ENCODE measurements around the gene CSNK1G1. TPM values are rescaled to one million over a fixed set of nuclear protein-coding genes. Genes with fewer than 3 reads are reported as not detected.

The CSNK1G1 gene
- total RNA-seq, 2 experiments from 2014 or later: 16.7 to 20.4 TPM

DNA sequence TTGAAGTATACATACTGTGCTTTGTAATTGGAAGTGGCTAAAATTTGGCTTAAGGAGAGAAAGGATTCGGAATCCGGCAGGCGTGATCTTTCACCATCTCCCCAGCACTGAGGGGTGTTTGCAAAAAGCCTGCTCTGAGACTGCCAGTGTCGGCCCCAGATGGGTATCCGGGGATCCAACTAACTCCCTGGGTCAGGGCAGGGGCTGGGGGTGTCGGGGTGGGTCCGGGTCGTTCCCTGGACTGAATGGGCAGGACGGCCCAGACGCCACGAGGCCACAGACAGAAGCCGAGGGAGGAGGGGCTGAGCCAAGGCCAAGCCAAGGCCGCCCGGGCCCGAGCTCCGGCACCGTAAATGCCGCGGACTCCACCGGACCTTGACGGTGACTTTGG is 193.5 kb downstream of the CSNK1G1 start:
- Mint-ChIP-seq H3K36me3 (ENCODE audit: low read depth) (peaks cover 29% of the 10 kb centered on the region), H3K27me3 (no peaks in the 10 kb centered on the region), H3K27ac (peak overlapping the region; percentile 90), H3K4me3 (peak overlapping the region; percentile 90), H3K4me1 (ENCODE audit: low read depth) (peaks cover 45% of the 10 kb centered on the region), H3K9me3 (no peaks in the 10 kb centered on the region)
- TF ChIP-seq, protein P1, sequence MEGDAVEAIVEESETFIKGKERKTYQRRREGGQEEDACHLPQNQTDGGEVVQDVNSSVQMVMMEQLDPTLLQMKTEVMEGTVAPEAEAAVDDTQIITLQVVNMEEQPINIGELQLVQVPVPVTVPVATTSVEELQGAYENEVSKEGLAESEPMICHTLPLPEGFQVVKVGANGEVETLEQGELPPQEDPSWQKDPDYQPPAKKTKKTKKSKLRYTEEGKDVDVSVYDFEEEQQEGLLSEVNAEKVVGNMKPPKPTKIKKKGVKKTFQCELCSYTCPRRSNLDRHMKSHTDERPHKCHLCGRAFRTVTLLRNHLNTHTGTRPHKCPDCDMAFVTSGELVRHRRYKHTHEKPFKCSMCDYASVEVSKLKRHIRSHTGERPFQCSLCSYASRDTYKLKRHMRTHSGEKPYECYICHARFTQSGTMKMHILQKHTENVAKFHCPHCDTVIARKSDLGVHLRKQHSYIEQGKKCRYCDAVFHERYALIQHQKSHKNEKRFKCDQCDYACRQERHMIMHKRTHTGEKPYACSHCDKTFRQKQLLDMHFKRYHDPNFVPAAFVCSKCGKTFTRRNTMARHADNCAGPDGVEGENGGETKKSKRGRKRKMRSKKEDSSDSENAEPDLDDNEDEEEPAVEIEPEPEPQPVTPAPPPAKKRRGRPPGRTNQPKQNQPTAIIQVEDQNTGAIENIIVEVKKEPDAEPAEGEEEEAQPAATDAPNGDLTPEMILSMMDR (IDR thresholded peaks at IDR 0.05): no peak
- ATAC-seq (peak; percentile 7), DNase-seq (no peak)
- CTCF ChIA-PET: interaction anchor here (1.0 to 2.4 kb wide), 6 partner anchors 9 to 565 kb away, joined by 3 to 40 read pairs (median 3); partner anchors contain the start of genes CIAO2A and SNX22
- POLR2A ChIA-PET: interaction anchor here (0.8 to 3.0 kb wide), 6 partner anchors 8 to 298 kb away, joined by 3 to 30 read pairs (median 4); partner anchors contain the start of genes CIAO2A, SNX22 and ZNF609
- intact Hi-C loops (cut with micrococcal nuclease): no loop called here

DNA sequence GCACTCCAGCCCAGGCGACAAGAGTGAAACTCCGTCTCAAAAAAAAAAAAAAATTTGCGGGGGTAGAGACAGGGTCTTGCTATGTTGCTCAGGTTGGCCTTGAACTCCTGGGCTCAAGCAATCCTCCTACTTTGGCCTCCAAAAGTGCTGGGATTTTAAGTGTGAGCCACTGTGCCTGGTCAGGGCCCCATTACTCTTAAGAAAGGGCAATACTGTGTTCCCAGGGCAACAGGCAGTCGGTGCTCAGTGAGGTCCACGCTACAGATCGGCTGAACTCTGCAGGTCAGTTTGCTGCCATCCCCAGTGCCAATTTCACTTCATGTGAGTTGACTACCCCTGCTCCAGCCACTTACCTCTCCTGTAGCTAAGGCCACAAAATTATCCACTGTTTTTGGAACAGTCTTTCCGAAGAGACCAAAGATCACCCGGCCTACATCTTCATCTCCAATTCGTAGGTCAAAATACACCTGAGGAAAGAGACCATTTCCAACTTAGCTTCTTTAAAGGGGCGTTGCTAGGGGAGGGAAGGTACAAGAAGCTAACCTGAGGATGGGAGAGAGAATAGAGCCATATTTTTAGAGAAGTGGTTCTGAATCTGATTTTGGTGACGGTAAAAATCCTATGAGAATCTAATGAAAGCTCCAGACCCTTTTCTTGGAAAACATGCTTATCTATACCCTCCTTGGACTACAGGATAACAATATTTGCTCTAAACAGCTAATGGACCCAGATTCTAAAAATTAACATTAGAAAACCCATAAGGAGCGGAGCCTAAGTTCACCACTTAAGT is 194.1 kb downstream of the CSNK1G1 start:
- no peak for DNase-seq
- Mint-ChIP-seq H3K36me3 (ENCODE audit: low read depth) (peaks cover 29% of the 10 kb centered on the region), H3K4me1 (ENCODE audit: low read depth) (peaks cover 43% of the 10 kb centered on the region), H3K4me3 (peak overlapping the region; percentile 90), H3K9me3 (no peaks in the 10 kb centered on the region), H3K27ac (peak overlapping the region; percentile 90), H3K27me3 (no peaks in the 10 kb centered on the region)
- ChIA-PET CTCF (interaction anchor here (1.0 to 2.4 kb wide), 3 partner anchors 9 to 566 kb away, joined by 3 to 40 read pairs (median 3); partner anchors contain the start of gene SNX22), POLR2A (interaction anchor here (0.7 to 3.0 kb wide), 5 partner anchors 10 to 298 kb away, joined by 3 to 30 read pairs (median 3); partner anchors contain the start of genes CIAO2A, SNX22, TRIP4 and ZNF609)
- no peak for ATAC-seq
- intact Hi-C loops (cut with micrococcal nuclease): no loop called here
- TF ChIP-seq, protein P1 (IDR thresholded peaks at IDR 0.05): no peak

DNA sequence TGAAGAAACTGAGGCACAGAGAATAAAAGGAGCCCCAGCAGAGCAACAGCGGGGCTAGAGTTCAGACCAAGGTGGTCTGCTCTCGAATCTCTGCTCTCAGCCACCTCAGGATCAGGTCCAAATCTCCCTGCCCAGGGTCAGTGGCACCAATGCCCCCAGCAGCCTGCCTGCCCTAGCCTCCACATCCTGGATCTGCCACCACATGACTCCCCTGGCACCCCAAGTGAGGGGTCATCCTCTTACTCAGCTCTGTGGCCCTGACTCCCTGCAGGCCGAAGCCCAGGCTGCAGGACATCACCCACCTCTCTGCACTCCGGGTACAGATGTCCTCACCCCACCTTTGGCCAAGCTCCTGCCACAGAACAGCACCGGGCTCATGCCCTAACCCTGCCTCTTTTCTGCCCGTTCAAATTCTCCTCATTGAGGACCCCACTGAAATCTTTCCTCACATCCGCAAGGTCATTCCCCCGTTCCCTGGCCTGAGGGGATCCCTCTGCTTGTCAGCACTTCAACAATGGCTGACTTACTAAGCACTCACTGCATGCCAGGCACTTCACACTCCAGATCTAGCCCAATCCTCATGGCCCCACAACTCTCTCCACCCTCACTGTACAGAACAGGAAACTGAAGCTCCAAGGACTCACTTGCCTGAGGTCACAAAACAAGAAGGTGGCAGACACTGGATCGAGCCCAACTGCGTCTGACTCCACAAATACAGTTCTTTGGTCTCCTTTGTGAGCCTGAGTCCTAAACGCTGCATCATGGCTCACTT is 197.4 kb downstream of the CSNK1G1 start:
- POLR2A ChIA-PET: interaction anchor here (0.7 to 0.9 kb wide), 3 partner anchors 12 to 506 kb away, joined by 3 read pairs; no protein-coding TSS in a partner anchor
- Mint-ChIP-seq H3K27me3 (no peaks in the 10 kb centered on the region), H3K4me3 (no peak overlapping the region), H3K36me3 (ENCODE audit: low read depth) (peaks cover 42% of the 10 kb centered on the region), H3K9me3 (no peaks in the 10 kb centered on the region), H3K27ac (peak overlapping the region; percentile 52), H3K4me1 (ENCODE audit: low read depth) (peaks cover 26% of the 10 kb centered on the region)
- ATAC-seq (no peak), DNase-seq (no peak)
- TF ChIP-seq, protein P1 (IDR thresholded peaks at IDR 0.05): no peak
- CTCF ChIA-PET: no interaction called here
- intact Hi-C loops (cut with micrococcal nuclease): no loop called here

DNA sequence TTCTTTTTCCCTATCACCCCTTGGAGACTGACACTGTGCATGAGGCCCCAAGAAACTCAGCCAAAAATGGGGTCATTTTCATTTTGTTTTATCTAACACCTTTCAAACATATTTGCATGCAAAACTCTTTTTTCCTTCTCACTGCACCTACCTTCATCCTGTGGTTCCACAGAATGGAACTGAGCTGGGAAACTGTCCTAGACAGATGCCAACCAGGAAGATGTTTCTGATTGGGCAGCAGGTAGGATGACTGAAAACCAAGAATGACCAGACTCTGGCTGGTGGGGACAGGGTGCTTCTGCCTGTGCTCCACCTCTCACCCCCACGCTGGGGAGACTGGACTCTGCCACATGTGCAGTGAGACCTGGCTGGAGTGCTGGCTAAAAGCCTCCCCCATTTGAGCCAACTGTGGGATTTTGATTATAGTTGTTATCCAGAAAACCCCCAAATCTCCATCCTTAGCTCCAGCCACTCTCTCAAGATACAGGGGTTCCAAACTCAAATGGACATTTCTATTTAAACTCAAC is 198.3 kb downstream of the CSNK1G1 start:
- Mint-ChIP-seq H3K36me3 (ENCODE audit: low read depth) (peaks cover 42% of the 10 kb centered on the region), H3K4me3 (no peak overlapping the region), H3K27ac (peak overlapping the region; percentile 62), H3K27me3 (peaks cover 7% of the 10 kb centered on the region), H3K4me1 (ENCODE audit: low read depth) (peaks cover 31% of the 10 kb centered on the region), H3K9me3 (no peaks in the 10 kb centered on the region)
- no peak for ATAC-seq
- DNase-seq: no peak
- CTCF ChIA-PET: interaction anchor here (0.8 kb wide), 1 partner anchor 46 kb away, joined by 3 read pairs; no protein-coding TSS in a partner anchor
- TF ChIP-seq, protein P1 (IDR thresholded peaks at IDR 0.05): no peak
- intact Hi-C loops (cut with micrococcal nuclease): no loop called here
- POLR2A ChIA-PET: interaction anchor here (0.7 kb wide), 1 partner anchor 11 kb away, joined by 3 read pairs; no protein-coding TSS in a partner anchor

Data from activated CD8-positive, alpha-beta T cell treated with anti-CD3 and anti-CD28 coated beads for 36 hours (primary cell).